22Rv1 (cell line): ENCODE measurements around the gene NT5C3A.

Experiments used
- CTCF ChIP-seq: fragments of 450-650 bp; IDR thresholded peaks from 2 replicates; pipeline ENCODE4 v1.5.1; 2017; ENCODE audit warnings: mild to moderate bottlenecking
- ZFX ChIP-seq: fragments of 450-650 bp; IDR thresholded peaks from 2 replicates; pipeline ENCODE4 v1.6.1; 2017; ENCODE audit warnings: antibody characterized with exemption, borderline replicate concordance

- TF ChIP-seq CTCF (no peak), ZFX (no peak)
Observed at GRCh38 chr7:33038639-33039038, 23.9 kb downstream of the NT5C3A start.
